GM21737 (cell line): Measurements from ENCODE around the gene PIGU.
"Not testable (repeated sequence)": the region's sequence is repeated elsewhere in the genome, so short reads cannot be mapped to it uniquely, and the experiment has no call there.

Source experiments
- ATAC-seq: cut with Tn5 transposase; IDR thresholded peaks from one replicate; pipeline ENCODE4 v1.9.1; 2021; ENCODE audit warnings: mild to moderate bottlenecking, moderate library complexity; ENCODE audit not compliant: unreplicated experiment

PIGU gene

DNA sequence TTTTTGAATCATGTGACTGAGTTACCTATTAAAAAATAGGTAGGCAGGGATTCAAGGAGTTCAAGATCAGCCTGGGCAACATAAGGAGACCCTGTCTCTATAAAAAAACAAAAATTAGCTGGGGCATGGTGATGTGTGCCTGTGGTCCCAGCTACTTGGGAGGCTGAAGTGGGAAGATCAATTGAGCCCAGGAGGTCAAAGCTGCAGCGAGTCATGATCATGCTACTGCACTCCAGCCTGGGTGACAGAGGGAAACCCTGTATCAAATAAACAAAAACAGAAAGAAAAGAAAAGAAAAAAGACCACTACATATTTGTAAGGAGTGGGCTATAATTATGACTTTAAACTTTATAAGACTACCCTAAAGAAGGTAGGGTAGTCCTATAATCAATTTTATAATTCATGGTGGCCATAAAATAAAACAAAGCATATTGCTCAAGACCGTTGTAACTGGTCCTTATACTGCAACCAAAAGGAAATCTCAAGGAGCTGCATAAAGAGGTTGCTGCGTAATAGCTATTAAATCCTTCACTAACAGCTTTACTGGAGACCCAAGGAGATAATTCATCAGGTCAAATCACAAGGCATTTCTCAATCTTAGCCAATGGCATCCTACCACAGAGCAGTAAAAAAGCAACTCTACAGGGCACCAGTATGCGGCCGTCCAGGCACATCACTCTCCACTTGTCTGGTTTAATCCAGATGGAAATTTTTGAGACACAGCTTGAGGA, 13.5 kb downstream of the PIGU start:
- no peak for ATAC-seq

DNA sequence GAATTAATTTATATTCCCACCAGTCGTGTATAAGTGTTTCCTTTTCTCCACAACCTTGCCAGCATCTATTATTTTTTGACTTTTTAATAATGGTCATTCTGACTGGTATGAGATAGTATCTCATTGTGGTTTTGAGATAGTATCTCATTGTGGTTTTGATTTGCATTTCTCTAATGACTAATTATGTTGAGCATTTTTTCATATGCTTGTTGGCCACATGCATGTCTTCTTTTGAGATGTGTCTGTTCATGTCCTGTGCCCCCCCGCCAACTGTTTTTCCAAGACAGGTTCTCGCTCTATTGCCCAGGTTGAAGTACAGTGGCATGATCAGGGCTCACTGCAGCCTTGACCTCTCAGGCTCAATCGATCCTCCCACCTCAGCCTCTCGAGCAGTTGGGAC, 15.1 kb downstream of the PIGU start:
- not testable (repeated sequence) for ATAC-seq

DNA sequence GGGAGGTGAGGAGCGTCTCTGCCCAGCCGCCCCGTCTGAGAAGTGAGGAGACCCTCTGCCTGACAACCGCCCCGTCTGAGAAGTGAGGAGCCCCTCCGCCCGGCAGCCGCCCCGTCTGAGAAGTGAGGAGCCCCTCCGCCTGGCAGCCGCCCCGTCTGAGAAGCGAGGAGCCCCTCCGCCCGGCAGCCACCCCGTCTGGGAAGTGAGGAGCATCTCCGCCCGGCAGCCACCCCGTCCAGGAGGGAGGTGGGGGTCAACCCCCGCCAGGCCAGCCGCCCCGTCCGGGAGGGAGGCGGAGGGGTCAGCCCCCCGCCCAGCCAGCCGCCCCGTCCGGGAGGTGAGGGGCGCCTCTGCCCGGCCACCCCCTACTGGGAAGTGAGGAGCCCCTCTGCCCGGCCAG, 18.2 kb downstream of the PIGU start:
- ATAC-seq = not testable (repeated sequence)

DNA sequence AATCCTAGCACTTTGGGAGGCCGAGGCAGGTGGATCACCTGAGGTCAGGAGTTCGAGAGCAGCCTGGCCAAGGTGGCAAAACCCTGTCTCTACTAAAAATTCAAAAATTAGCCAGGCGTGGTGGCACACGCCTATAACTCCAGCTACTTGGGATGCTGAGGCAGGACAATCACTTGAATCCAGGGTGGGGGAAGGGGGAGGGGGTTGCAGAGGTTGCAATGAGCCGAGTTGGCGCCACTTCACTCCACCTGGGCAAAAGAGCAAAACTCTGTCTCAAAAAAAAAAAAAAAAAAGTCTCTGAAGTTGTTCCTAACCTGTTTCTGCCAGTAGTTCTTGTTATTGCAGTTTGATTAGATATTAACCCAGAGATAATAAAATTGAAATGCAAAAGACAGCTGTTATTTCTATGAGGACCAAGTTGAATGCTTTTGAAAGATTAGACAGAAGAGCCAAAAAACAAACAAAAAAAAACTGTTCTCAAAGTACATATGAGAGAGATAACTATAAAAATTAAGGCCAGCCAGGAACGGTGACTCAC, 22.6 kb downstream of the PIGU start:
- ATAC-seq = no peak

DNA sequence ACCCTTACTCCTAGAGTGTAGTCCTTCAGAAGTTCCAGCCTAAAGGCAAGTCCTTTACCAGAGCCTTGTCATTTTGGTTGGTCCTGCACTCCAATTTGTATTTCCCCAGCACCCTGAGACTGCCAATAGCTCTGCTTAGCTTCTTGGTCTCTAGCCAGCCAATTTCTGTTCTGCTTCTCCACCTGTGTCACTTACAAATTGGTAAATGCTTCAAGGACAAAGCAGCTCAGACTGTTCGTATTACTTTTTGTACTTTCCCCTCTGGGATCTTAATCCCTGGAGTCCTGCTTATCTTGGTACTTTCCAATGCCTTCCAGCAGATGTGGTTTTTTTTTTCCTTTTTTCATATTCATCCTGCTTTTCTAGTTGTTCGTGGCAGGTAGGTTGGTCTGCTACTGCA, 25.7 kb downstream of the PIGU start:
- no peak for ATAC-seq

DNA sequence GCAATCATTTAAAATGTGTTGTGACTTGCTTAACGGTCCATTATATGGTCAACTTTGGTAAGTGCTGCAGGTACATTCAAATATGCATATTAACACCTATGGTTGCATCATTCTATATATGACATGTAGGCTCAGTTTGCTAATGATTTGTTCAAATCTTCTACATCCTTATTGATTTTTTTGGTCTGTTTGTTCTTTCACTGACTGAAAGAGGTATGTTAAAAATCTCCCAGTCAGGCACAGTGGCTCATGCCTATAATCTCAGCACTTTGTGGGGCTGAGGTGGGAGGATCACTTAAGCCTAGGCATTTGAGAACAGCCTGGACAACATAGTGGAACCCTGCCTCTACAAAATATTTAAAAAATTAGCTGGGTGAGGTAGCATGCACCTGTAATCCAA, 29.2 kb downstream of the PIGU start:
- no peak for ATAC-seq

DNA sequence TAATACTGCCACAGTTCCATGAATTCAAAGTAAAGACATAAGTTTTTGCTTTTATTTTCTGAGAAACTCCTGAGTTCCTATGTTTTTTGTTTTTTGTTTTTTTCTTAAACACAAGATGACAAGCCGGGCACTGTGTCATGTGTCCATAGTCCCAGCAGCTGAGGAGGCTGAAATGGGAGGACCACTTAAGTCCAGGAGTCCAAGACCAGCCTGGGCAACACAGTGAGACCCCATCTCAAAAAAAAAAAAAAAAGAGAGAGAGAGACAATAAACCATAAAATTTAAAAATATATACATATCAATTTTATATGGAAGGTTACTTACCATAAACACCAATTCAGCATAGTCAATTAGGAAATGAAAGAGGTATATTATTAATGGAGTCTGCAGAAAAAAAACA, 31.9 kb downstream of the PIGU start:
- no peak for ATAC-seq

DNA sequence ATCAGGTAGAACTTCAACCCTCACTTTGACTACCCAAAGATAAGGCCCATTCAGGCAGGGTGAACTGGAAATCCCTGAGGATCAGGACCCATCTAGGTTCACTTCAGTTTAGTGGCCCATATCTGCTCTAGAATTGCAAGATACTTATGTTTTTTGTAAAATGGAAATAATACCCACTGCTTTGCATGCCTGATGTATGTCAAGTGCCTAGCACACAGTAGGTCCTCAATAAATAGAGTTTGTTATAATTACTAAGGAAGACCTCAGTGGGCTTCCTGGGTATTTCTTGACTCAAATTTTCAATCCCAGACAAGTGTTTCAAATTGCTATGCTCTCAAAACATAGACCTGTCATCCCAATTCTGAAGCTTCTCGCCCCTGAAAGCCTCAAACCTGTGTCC, 32.5 kb downstream of the PIGU start:
- no peak for ATAC-seq

DNA sequence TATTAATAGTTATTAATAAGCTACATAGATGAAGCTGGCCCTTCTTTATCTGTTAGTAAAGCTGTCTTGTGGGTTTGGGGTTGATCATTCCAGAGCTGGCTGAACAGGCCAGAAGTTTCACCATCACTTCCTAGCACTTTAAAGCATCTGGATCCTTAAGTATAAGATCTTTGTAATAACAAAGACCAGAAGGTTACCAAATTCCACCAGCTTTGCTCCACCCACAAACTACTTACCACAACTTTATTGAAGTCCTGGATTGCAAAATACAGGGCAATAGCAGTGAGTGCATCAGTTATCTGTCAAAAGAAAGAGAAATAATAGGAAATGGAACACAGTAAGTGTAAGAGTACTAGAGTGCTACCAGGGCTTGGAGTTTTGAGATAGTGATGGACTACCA, 33.0 kb downstream of the PIGU start:
- ATAC-seq = no peak

DNA sequence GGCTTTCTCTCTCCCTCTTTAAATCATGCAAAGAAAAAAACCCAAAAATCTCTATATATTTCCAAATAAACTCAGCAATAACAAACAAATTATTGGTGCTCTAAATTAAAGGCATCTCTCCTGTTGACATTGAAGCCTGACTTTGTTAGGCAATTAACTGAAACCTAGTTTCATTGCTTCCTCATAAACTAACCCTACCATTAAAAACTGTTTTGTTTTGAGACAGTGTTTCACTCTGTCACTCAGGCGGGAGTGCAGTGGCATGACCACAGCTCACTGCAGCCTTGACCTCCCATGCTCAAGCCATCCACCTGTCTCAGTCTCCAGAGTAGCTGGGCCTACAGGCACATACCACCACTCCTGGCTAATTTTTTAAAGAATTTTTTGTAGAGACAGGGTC, 34.9 kb downstream of the PIGU start:
- no peak for ATAC-seq

DNA sequence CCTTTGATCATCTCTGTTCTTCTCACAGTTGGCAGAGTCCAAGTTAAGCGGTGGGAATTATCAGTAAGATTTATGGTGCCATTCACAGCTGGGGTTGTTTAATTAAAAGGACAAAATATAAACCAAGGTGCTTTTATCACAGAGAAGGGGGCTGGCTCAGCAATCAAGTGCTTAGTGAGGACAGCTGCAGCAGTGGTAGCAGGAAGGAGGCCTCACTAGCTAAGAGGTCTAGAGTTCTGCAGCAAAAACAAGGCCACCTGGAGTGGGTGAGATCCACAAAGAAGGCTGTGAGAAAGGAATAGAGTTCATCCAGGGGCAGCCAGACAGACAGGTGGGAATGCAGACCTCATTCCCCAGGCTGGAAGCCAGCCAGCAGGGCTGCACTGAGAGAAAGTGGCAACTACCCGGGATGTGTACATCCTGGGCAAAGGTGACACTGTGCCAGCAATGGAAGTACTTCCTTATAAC, 37.1 kb downstream of the PIGU start:
- ATAC-seq = no peak

DNA sequence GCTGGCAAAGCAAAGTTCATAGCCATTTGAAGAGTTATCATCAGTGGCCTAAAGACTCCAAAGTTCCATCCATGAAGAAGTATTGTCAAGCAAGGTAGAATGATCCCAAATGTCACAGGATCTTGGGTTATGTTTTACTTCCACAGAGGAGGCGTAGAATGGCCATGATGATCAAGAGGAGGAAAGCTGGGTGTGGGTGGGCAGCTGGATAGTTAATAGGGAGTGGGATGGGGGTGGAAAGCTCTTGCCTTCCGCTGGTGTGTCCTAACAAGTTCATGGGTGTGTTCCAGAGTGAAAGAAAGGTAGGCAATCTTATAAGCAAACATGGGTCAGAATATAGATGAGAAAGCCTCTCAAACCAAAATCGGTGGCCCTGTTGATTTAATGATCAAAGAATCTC, 38.4 kb downstream of the PIGU start:
- ATAC-seq = no peak

DNA sequence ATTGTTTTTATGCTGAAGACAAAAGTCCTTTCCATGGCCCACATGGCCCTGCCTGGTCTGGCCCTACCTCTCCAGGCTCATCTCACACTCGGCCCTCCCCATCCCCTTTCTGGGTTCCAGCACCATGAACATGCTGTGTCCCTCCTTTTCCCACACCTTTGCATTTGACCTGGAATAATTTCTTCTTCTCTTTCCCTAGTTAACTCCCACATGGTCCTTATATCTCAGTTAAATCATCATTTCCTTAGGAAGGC, 38.9 kb downstream of the PIGU start:
- no peak for ATAC-seq

DNA sequence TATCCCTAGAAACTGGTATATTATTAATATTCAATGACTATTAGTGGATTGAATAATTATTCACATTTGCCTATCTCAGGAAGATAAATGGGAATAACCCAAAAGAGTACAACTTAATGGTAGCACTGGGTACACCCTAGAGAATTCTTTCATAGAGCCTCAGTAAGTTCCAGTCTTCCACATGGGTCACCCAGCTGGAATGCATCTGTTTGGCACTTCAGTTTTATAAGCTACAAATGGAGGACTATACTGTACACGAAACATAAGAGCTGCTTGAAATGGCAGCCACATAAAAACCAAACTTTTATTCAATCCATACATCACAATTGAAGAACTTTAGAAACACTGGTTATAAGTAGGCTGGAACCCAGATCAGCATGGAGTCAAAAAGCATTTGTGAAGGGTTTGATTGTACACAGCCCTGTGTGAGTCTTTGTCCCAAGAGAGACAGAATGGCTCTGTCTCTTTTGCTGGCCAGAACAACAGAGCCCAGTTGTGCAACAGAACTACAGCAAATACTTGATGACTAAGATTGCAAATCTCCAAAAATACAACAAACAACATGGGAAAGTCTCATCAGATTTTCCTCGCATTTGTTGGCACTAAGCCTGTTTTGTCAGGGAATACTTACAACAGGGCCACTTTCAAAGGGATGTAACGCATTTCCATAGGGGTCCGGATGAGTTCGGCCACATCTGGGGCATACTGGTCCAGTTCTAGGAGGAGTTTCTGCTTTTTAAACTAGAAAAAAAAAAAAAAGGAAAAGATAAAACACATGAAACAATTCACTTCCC, 39.5 kb downstream of the PIGU start:
- no peak for ATAC-seq

DNA sequence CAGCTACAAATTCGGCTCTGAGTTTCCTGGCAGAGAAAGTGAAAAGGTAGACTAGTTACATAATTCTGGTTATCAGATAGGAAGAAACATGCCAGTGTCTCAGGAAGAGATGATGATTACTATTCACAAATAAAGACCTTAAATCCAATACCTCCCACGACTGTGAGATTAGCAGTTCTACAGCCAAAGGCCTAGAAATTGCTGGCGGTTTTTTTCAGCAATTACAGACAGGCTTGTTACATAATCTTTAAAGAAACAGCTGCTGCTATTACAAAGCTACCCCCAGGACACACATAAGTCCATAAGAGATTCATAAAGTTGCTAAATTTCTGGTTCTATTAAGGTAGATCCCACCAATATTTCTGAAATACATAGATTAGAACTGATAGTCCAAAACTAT, 40.2 kb downstream of the PIGU start:
- ATAC-seq = no peak

DNA sequence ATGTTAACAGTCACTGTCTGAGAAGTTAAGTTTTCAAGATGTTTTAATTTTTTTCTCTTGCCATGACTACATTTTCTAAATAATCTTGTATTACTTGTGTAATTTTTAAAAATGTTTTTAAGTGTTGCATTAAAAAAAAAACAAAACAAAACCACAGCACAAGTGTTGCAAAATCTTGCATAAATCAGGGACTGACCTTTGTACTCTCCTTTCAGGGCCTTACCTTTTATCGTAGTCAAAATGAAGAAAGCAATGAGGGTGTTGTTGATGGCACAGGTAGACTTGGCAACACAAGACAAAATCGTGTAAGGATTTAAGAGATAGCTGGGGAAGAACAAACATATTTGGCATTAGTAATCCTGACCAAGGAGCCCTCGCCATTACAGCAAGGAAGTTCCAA, 42.5 kb downstream of the PIGU start:
- no peak for ATAC-seq

DNA sequence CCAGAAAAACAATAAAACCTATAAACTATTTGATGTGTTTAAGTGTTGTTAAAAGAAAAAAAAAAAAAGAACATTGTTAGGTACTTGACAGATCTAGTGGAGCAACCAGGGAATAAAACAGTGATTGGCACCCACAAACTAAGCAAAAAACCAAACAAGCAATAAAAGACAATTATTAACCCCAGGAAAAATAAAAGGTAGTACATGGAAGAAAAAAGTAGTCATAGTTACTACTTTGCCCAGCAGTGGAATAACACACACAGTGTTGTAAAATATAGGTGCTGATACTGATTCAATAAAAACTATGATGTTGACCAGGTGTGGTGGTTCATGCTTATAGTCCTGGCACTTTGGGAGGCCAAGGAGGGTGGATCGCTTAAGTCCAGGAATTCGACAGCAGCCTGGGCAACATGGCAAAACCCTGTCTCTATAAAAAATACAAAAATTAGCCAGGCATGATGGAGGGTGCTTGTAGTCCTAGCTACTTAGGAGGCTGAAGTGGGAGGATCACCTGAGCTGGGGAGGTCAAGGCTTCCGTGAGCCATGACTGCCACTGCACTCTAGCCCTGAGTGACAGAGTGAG, 43.9 kb downstream of the PIGU start:
- no peak for ATAC-seq

DNA sequence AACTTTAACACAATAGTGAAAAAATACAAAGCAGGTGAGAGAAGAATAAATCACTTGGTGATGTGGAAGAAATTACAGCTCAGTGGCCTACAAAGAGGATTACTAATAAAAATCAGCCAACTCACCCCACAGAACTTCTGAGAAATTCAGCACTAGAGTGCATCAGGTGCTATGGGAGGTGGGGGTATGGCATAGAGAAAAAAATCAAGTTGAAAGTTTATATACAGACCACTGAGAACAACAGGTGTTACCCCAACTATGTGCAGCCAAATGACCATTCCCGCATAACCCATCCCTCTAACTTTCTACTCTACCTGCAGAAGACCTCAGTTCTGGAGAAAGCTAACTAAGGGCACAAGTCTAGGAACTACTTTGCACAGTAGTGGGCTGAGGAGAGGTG, 47.0 kb downstream of the PIGU start:
- no peak for ATAC-seq

DNA sequence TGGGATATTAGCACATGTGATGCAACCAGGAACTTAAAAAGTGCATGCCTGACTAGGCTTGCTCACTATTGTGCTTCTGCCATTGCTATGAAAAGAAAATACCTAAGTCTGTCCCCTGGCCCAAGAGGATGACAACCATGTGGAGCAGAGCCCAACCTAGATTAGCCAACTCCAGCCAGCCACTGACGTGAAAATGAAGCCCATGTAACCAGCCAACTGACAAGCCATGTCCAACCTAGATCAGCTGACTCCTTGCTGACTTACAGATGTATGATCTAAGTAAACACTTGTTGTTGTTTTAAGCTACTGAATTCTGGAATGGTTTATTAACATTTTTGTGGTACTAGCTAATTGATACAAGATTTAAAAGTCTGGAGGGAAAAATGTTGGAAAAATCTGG, 47.5 kb downstream of the PIGU start:
- ATAC-seq = no peak

DNA sequence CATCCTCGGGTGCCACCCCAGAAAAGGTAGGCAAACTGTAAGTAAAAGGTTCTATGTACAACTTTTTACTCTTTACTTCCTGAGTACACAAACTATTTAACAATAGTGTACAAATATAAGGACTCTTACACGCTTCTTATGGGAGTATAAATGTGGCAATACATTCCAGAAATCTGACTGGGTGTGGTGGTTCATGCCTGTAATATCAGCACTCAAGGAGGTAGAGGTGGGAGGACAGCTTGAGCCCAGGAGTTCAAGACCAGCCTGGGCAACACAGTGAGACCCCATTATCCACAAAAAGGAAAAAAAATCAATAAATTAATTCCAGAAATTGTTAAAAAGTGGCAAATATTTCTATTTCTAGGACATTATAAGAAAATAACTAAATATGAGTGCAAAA, 48.9 kb downstream of the PIGU start:
- ATAC-seq = no peak

DNA sequence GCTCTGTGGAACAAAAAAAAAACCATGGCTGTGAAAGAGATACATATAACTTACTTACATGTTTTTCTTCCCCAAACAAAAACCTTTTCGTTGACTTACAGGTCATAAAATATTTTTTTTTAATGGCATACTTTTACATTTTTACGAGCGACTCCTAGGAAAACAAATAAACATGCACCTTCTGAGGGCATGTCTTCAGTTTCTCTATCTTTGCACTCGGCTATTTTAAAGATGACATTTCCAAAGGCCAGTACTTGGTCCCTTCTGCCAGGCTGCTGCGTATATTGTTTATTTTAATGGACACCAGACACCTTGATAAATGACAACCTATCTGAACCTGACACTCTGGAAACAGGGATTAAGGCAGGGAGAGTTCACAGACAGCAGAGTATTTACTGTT, 49.4 kb downstream of the PIGU start:
- ATAC-seq = no peak

DNA sequence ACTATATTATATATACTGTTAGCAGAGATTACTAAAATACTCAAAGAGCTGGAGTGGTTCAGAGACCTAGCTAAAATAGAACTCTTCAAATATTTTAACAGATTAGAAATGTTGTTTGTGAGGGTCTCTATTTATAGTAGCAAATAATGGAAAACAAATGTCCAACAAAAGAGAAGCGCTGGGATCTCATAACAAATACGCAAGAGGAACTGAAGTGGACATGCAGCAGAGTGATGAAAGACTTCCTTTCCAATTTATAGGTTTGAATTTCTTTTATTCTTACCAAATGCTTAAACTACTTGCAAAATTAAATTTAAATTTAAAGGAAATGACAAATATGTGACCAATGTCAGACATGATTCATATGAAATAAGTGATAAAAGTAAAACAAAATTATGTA, 49.9 kb downstream of the PIGU start:
- no peak for ATAC-seq
